IMR-90 (cell line): ENCODE data around the gene RGR. TPM values are rescaled to one million over a fixed set of nuclear protein-coding genes. Genes with fewer than 3 reads are reported as not detected.
A peak's percentile ranks its signal among the peaks of the same experiment; 100 is the strongest.

ENCODE experiments used
- ATAC-seq: fragments of 200-7000 bp; cut with Tn5 transposase; 2 replicates; pipeline ENCODE4 v1.9.1; 2020; ENCODE audit warnings: low read depth, mild to moderate bottlenecking, moderate library complexity
- BruUV-seq: library from RNA; stranded (reverse); fragments of 400-500 nt; replicated peaks from 2 replicates; lab custom pipeline; 2021; lab: Mats Ljungman, UMichigan
- CTCF ChIA-PET: fragments of 300-600 bp; formaldehyde crosslinking; extraction: SDS; loops from one replicate; lab custom pipeline; 2021; ENCODE audit warnings: antibody characterized with exemption; lab: Yijun Ruan, JAX
- POLR2A ChIA-PET: fragments of 300-600 bp; sonication (Branson Sonifier 250); formaldehyde crosslinking; loops from one replicate; lab custom pipeline; 2022; ENCODE audit warnings: antibody characterized with exemption; ENCODE audit not compliant: unreplicated experiment; lab: Charles Lee
- DNase-seq: peaks from one replicate; pipeline ENCODE4 v3.0.0; 2013
- H2AFZ ChIP-seq: replicated peaks from 2 replicates; pipeline ENCODE3; 2013; ENCODE audit warnings: low read length, mild to moderate bottlenecking; ENCODE audit not compliant: poor library complexity
- H2AK5ac ChIP-seq: 2 replicates; pipeline ENCODE4 v1.6.1; 2013; ENCODE audit warnings: low read depth, low read length, inconsistent platforms
- H2AK9ac ChIP-seq: replicated peaks from 2 replicates; pipeline ENCODE3; 2013; ENCODE audit warnings: mild to moderate bottlenecking, low read depth, low read length, moderate library complexity; ENCODE audit not compliant: poor library complexity
- H2BK120ac ChIP-seq: 2 replicates; pipeline ENCODE4 v1.6.1; 2013; ENCODE audit warnings: low read depth, low read length, inconsistent platforms
- H2BK15ac ChIP-seq: 3 replicates; pipeline ENCODE4 v1.6.1; 2013; ENCODE audit warnings: low read depth, low read length, inconsistent platforms
- H2BK20ac ChIP-seq: 2 replicates; pipeline ENCODE4 v1.6.1; 2013; ENCODE audit warnings: low read depth, mild to moderate bottlenecking, inconsistent platforms, low read length, moderate library complexity
- H2BK5ac ChIP-seq: 2 replicates; pipeline ENCODE4 v1.6.1; 2013; ENCODE audit warnings: mild to moderate bottlenecking, low read depth, low read length, inconsistent platforms; ENCODE audit not compliant: poor library complexity, severe bottlenecking
- H3K14ac ChIP-seq: replicated peaks from 2 replicates; pipeline ENCODE4 v1.6.1; 2013; ENCODE audit warnings: low read depth, low read length, inconsistent platforms
- H3K18ac ChIP-seq: 2 replicates; pipeline ENCODE4 v1.6.1; 2013; ENCODE audit warnings: low read depth, low read length, control low read depth
- H3K23ac ChIP-seq: 2 replicates; pipeline ENCODE4 v1.6.1; 2013; ENCODE audit warnings: low read depth, low read length, inconsistent platforms
- H3K27ac ChIP-seq: 2 replicates; pipeline ENCODE4 v1.5.1; 2013; ENCODE audit warnings: mild to moderate bottlenecking, control low read depth, low read length; ENCODE audit not compliant: insufficient read depth
- H3K27me3 ChIP-seq: 2 replicates; pipeline ENCODE4 v1.6.1; 2013; ENCODE audit warnings: low read length; ENCODE audit not compliant: control insufficient read depth, insufficient read depth
- H3K36me3 ChIP-seq: 2 replicates; pipeline ENCODE4 v1.6.1; 2013; ENCODE audit warnings: low read length, mixed read lengths; ENCODE audit not compliant: control insufficient read depth, insufficient read depth
- H3K4ac ChIP-seq: 2 replicates; pipeline ENCODE4 v1.6.1; 2013; ENCODE audit warnings: low read depth, low read length, inconsistent platforms
- H3K4me1 ChIP-seq: 2 replicates; pipeline ENCODE4 v1.6.1; 2013; ENCODE audit warnings: low read length, mixed read lengths; ENCODE audit not compliant: control insufficient read depth, insufficient read depth
- H3K4me2 ChIP-seq: 2 replicates; pipeline ENCODE4 v1.6.1; 2013; ENCODE audit warnings: low read depth, mild to moderate bottlenecking, control low read depth, low read length, moderate library complexity
- H3K4me3 ChIP-seq: 2 replicates; pipeline ENCODE4 v1.5.1; 2013; ENCODE audit warnings: low read depth, mild to moderate bottlenecking, control low read depth, low read length, moderate library complexity; ENCODE audit not compliant: insufficient read depth
- H3K56ac ChIP-seq: 2 replicates; pipeline ENCODE4 v1.6.1; 2013; ENCODE audit warnings: low read length, inconsistent platforms; ENCODE audit not compliant: insufficient read depth; ENCODE audit errors: extremely low read depth
- H3K79me1 ChIP-seq, 2 experiments: 2 replicates each; pipeline ENCODE4 v1.6.1; 2013; ENCODE audit warnings: low read length in 2 of 2, inconsistent platforms in 1 of 2, low read depth in 1 of 2
- H3K9ac ChIP-seq: 2 replicates; pipeline ENCODE4 v1.6.1; 2013; ENCODE audit warnings: low read depth, low read length, control low read depth
- H3K9me1 ChIP-seq: 2 replicates; pipeline ENCODE4 v1.6.1; 2013; ENCODE audit warnings: low read length, inconsistent platforms; ENCODE audit not compliant: insufficient read depth
- H3K9me3 ChIP-seq: 2 replicates; pipeline ENCODE4 v1.6.1; 2013; ENCODE audit warnings: low read length; ENCODE audit not compliant: control insufficient read depth, insufficient read depth
- H4K20me1 ChIP-seq: 2 replicates; pipeline ENCODE4 v1.6.1; 2013; ENCODE audit warnings: low read length, inconsistent platforms; ENCODE audit not compliant: insufficient read depth
- H4K5ac ChIP-seq: 2 replicates; pipeline ENCODE4 v1.6.1; 2013; ENCODE audit warnings: mild to moderate bottlenecking, low read depth, low read length, control low read depth
- H4K8ac ChIP-seq, 2 experiments: 2 replicates each; pipeline ENCODE4 v1.6.1; 2013; ENCODE audit warnings: low read depth in 2 of 2, low read length in 2 of 2, control low read depth in 1 of 2, inconsistent platforms in 1 of 2
- H4K91ac ChIP-seq: 2 replicates; pipeline ENCODE4 v1.6.1; 2013; ENCODE audit warnings: low read depth, low read length, inconsistent platforms; ENCODE audit not compliant: insufficient read depth
- CEBPB ChIP-seq: IDR thresholded peaks from 2 replicates; pipeline ENCODE4 v1.6.1; 2012; ENCODE audit warnings: low read depth, low read length, improper control_type of control experiment
- CHD1 ChIP-seq: IDR thresholded peaks from 2 replicates; pipeline ENCODE4 v1.6.1; 2012; ENCODE audit warnings: low read depth, low read length, improper control_type of control experiment
- FOS ChIP-seq: fragments of 150-350 bp; IDR thresholded peaks from 2 replicates; pipeline ENCODE4 v1.6.1; 2016; ENCODE audit warnings: low read depth, low read length
- MAFK ChIP-seq: IDR thresholded peaks from 2 replicates; pipeline ENCODE4 v1.6.1; 2012; ENCODE audit warnings: low read depth, low read length, improper control_type of control experiment
- RAD21 ChIP-seq: IDR thresholded peaks from 2 replicates; pipeline ENCODE4 v1.6.1; 2012; ENCODE audit warnings: low read length, improper control_type of control experiment
- RCOR1 ChIP-seq: IDR thresholded peaks from 2 replicates; pipeline ENCODE4 v1.6.1; 2012; ENCODE audit warnings: mild to moderate bottlenecking, low read length, improper control_type of control experiment; ENCODE audit not compliant: insufficient replicate concordance
- RFX5 ChIP-seq: IDR thresholded peaks from 2 replicates; pipeline ENCODE4 v1.8.0; 2012; ENCODE audit warnings: low read depth, mild to moderate bottlenecking, low read length, moderate library complexity
- SMC3 ChIP-seq: fragments of 150-350 bp; IDR thresholded peaks from 2 replicates; pipeline ENCODE4 v1.6.1; 2016; ENCODE audit warnings: low read depth, mild to moderate bottlenecking, antibody characterized with exemption, low read length, moderate library complexity
- whole genome bisulfite sequencing, 2 experiments: methylation state at CpG; one replicate each; pipeline versions ENCODE4 v1.1.5 to v1.1.7; 2013; ENCODE audit warnings: missing lambda C conversion rate in 2 of 2; ENCODE audit not compliant: insufficient read length in 1 of 2; ENCODE audit errors: extremely low coverage in 2 of 2; 5-methylcytosine and 5-hydroxymethylcytosine counted together
- dilution Hi-C: fragments of 300-500 bp; cut with HindIII; formaldehyde crosslinking; loops from one replicate; pipeline ENCODE4 v1.14.3; 2018; ENCODE audit warnings: low sequenced_read_pairs; ENCODE audit not compliant: unreplicated experiment
- in situ Hi-C: fragments of 300-500 bp; cut with MboI; formaldehyde crosslinking; loops from 3 replicates; pipeline ENCODE4 v1.14.3; 2019; ENCODE audit warnings: low sequenced_read_pairs, inconsistent platforms, mixed read lengths
- intact Hi-C: fragments of 100-400 bp; cut with micrococcal nuclease; formaldehyde crosslinking; loops from 2 replicates; pipeline ENCODE4 v1.10.0; 2022
- polyA plus RNA-seq, 3 experiments: library from polyadenylated mRNA; depleted of rRNA; stranded (reverse); fragments of >200 nt; gene quantifications; 2 replicates each; pipeline ENCODE4 v1.2.3, GENCODE V29; 2012; ENCODE audit warnings: low replicate concordance in 1 of 3
- total RNA-seq: library from RNA; depleted of rRNA; stranded (reverse); fragments of >200 nt; gene quantifications from 2 replicates; pipeline ENCODE4 v1.2.3, GENCODE V29; 2012
- TF ChIP-seq, protein P1 (sequence below): fragments of 150-350 bp; IDR thresholded peaks from 2 replicates; pipeline ENCODE4 v1.6.1; 2016; ENCODE audit warnings: low read depth, mild to moderate bottlenecking, low read length, moderate library complexity, borderline replicate concordance
- TF ChIP-seq, protein P2 (sequence below): conservative IDR thresholded peaks from 2 replicates; pipeline ENCODE4 v1.5.1; 2012; ENCODE audit warnings: mild to moderate bottlenecking, low read depth, low read length, improper control_type of control experiment
- TF ChIP-seq, protein P3 (sequence below): fragments of 150-350 bp; IDR thresholded peaks from 2 replicates; pipeline ENCODE4 v1.6.1; 2017; ENCODE audit warnings: mild to moderate bottlenecking, antibody characterized with exemption, low read length, low read depth

RGR gene
- total and polyA plus RNA-seq, 2 of the 4 experiments (the other 2 are of a cell fraction): not detected

DNA sequence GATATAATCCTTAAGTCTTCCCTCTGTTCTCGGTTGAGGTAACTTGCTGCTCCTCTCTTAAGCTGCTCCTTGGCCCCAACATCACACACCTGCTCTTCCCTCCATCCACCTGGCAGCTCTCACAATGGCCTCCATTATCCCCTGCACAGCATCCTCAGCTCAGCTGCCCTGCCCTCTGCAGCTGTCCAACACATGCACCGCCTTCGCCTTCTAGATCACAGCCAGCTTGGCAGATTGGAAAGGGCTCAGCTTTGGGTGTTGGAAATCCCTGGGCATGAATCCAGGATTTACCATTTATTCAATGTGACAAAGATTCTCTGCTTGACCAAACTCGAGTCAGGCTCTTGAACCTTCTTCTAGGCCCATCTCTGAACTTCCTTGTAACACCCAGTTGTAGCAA is 20.6 kb downstream of the RGR start:
- H3K4ac ChIP-seq: no peak overlapping the region; the same call in 1 of the 2 replicates

More for the DNA sequence above, 20.6 kb downstream of the RGR start:
- Histone ChIP-seq H3K27me3 (peaks cover 3% of the 10 kb centered on the region; the same call in 1 of the 2 replicates), H3K9ac (no peak overlapping the region), H3K27ac (no peak overlapping the region), H3K79me1 (no peaks in the 10 kb centered on the region), H2BK20ac (peak overlapping the region; percentile 29), H4K91ac (no peak overlapping the region), H2BK120ac (peak overlapping the region; percentile 38), H3K4me3 (no peak overlapping the region), H2BK15ac (0 out of 3 replicates have a peak overlapping the region, but pooled peaks have one; percentile 27), H4K8ac (no peak overlapping the region), H3K23ac (no peak overlapping the region), H3K4me2 (no peak overlapping the region), H2AFZ (peak overlapping the region; percentile 28), H3K18ac (no peak overlapping the region), H3K56ac (no peak overlapping the region), H3K14ac (no peak overlapping the region), H2AK5ac (no peak overlapping the region), H4K5ac (no peak overlapping the region), H3K9me3 (no peaks in the 10 kb centered on the region), H3K9me1 (no peaks in the 10 kb centered on the region; the same call in 1 of the 2 replicates), H3K36me3 (no peaks in the 10 kb centered on the region), H2AK9ac (no peak overlapping the region), H4K20me1 (no peaks in the 10 kb centered on the region), H3K4me1 (peaks cover under 1% of the 10 kb centered on the region; the same call in 1 of the 2 replicates), H2BK5ac (no peak overlapping the region)
- in situ Hi-C loops: loop anchor here (5.0 to 10.0 kb wide), 2 partner anchors 99 to 267 kb away; no protein-coding TSS in a partner anchor
- intact Hi-C loops: loop anchor here (2.0 to 5.0 kb wide), 3 partner anchors 62 to 109 kb away; partner anchors contain the start of gene CCSER2
- ChIA-PET CTCF (interaction anchor here (0.8 to 5.4 kb wide), 2 partner anchors 64 to 272 kb away, joined by 3 to 54 read pairs; no protein-coding TSS in a partner anchor), POLR2A (no interaction called here)
- 67% methylated on average over 1 of the region's 4 CpGs; no CpG with 5 or more reads in 1 of the 2 experiments for WGBS, 2 experiments
- TF ChIP-seq CEBPB (no peak), RCOR1 (no peak), RAD21 (no peak), FOS (no peak), MAFK (no peak), CHD1 (no peak), SMC3 (no peak), RFX5 (no peak)
- TF ChIP-seq, protein P1, sequence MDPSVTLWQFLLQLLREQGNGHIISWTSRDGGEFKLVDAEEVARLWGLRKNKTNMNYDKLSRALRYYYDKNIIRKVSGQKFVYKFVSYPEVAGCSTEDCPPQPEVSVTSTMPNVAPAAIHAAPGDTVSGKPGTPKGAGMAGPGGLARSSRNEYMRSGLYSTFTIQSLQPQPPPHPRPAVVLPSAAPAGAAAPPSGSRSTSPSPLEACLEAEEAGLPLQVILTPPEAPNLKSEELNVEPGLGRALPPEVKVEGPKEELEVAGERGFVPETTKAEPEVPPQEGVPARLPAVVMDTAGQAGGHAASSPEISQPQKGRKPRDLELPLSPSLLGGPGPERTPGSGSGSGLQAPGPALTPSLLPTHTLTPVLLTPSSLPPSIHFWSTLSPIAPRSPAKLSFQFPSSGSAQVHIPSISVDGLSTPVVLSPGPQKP: no peak
- TF ChIP-seq, protein P2, sequence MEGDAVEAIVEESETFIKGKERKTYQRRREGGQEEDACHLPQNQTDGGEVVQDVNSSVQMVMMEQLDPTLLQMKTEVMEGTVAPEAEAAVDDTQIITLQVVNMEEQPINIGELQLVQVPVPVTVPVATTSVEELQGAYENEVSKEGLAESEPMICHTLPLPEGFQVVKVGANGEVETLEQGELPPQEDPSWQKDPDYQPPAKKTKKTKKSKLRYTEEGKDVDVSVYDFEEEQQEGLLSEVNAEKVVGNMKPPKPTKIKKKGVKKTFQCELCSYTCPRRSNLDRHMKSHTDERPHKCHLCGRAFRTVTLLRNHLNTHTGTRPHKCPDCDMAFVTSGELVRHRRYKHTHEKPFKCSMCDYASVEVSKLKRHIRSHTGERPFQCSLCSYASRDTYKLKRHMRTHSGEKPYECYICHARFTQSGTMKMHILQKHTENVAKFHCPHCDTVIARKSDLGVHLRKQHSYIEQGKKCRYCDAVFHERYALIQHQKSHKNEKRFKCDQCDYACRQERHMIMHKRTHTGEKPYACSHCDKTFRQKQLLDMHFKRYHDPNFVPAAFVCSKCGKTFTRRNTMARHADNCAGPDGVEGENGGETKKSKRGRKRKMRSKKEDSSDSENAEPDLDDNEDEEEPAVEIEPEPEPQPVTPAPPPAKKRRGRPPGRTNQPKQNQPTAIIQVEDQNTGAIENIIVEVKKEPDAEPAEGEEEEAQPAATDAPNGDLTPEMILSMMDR: no peak
- TF ChIP-seq, protein P3, sequence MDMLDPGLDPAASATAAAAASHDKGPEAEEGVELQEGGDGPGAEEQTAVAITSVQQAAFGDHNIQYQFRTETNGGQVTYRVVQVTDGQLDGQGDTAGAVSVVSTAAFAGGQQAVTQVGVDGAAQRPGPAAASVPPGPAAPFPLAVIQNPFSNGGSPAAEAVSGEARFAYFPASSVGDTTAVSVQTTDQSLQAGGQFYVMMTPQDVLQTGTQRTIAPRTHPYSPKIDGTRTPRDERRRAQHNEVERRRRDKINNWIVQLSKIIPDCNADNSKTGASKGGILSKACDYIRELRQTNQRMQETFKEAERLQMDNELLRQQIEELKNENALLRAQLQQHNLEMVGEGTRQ: no peak
- DNase-seq: no peak
- dilution Hi-C loops: no loop called here
- BruUV-seq: no TSS peak
- no peak for ATAC-seq
